ENCODE measurements around the gene CEP164.
A peak's percentile ranks its signal among the peaks of the same experiment; 100 is the strongest.

Gene CEP164

DNA sequence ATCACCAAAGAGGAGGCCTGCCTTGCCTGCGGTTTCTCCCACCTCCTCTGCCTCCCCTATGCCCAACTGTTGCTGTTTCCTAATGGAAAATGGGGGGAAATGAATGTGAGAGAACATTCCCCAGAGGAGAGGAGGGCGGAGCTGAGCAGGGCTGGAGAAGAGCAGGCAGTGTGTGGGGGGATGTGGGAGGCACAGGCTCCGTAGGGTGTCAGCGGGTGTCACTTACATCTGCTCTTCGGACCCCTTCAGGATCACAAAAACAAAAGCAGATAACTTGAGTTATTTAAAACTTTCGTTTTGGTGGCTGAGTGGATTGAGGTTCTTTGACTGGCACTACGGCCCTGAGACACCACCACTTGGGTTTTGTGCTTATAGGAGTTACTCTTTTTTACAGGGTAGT lies 93.8 kb downstream of the CEP164 start:
- DNase-seq (ENCODE audit: low spot score), result no peak

- DNase-seq (ENCODE audit: low spot score), result no peak
These were observed 95.5 kb downstream of the CEP164 start for GRCh38 chr11:117423046-117423575.

DNA sequence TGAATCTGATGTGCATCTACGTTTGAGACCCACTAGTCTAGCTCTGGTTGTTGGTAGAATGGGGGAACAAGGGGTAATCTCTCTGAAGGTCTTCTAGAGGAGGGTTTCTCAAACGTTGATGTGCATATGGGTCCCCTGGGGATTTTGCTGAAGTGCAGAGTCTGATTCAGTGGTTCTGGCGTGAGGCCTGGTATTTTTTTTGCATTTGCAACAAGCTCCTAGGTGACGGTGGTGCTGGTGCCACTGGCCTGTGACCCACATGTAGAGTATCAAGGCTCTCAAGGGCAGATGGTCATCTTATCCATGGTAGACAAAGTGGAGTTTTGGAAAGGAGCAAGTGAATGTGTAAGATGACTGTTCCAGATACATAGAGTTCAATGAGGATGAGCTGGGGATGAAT lies 97.1 kb downstream of the CEP164 start:
- DNase-seq (ENCODE audit: low spot score), result no peak

- DNase-seq (ENCODE audit: low spot score), result no peak
These were observed 98.1 kb downstream of the CEP164 start for GRCh38 chr11:117425679-117426296.

DNA sequence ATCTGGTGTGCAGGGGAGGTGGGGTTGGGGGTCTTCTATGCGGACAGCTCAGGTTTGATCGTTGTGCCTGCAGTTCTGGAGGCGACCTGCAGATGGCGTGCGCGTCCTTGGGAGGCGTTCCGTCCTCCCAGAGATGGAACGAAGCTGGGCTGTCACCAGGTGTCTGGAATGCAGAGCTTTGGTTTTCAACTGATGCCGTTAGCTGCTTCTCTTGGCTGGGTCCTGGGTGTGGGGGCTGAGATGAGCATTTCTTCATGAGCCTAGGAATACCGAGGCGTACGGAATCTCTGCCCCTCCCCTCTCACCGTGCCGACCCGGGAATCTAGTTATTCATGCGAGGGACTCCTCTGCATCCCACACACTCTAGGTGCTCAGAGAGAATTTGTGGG lies 98.6 kb downstream of the CEP164 start:
- peak; percentile 62 for DNase-seq (ENCODE audit: low spot score)

DNA sequence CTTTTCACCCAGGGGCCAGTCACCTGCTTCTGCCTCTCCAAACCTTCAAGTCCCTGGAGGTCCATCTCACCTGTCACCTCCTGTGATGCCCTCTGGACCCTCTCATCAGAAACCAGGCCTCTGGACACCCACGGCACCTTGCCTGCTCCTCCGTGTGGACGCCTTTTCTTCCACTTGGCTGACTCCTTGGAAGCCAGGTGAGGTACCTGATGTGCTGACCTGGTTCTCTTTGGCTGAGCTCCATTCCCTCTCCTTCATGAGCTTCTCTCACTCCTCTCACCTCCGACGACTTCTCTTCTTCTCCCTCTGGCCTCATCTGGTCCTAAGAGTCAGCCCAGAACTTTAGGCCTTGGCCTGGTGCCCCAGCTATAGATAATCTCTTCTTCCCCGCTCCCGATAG lies 99.3 kb downstream of the CEP164 start:
- no peak for DNase-seq (ENCODE audit: low spot score)

DNA sequence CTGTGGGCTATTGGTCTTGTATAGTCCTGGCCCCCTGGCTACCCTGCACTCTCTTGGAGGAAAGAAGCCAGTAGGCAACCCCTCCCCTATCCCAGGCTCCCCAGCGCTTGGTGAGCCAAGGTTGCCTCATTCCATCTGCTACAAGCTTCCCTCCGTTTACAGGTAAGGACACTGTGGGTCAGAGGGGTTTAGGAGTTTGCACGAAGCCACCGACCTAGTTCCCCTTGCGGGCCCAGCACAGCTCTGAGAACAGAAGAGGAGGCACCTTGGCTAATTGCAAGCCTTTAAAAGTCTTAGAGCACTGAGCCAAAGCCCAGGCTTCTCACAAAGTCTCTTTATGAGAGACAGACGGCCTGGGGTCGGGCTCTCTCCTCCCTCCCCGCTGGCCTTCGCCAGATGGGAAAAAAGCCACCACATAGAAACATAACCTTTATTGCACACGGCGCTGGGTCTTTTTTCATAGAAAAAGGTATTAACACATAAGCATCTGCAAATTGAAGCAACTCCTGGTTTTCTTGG lies 99.8 kb downstream of the CEP164 start:
- no peak for DNase-seq (ENCODE audit: low spot score)

GRCh38 chr11:117428186-117428855 lies 100.7 kb downstream of the CEP164 start:
- no peak for DNase-seq (ENCODE audit: low spot score)

GRCh38 chr11:117428856-117429229 lies 101.2 kb downstream of the CEP164 start:
- no peak for DNase-seq (ENCODE audit: low spot score)

DNA sequence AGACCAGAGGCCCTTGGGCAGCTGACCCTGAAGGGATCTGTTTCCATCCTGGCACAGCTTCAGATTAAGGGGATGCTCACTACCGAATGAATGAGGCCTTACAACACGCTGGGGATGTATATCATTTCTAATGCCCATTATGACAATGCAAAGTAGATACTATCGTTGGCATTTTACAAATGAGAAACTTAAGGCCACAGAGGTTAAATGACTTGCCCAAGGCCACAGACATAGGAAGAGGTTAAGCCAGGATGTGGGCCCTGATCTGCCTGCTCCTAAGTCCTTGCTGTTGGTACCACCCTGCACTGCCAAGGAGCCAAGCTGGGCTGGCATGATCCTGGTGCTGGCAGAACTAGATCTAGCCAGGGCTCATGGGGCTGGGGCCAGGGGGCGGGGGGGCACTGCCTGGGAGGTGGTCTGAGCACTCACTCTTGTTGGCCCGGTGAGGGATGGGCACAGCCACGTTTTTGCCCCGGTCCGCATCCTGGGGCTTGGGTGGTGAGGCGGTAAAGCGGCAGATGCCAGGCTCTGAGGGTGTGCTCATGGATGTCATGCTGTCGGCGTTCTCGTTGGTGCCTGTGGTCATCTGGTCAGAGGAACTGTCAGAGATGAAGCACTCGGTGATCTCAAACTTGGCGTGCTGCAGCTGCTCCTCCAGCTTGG lies 102.8 kb downstream of the CEP164 start:
- DNase-seq (ENCODE audit: low spot score), result no peak

GRCh38 chr11:117431436-117431835 lies 103.8 kb downstream of the CEP164 start:
- no peak for DNase-seq (ENCODE audit: low spot score)

- DNase-seq (ENCODE audit: low spot score), result no peak
These were observed 106.1 kb downstream of the CEP164 start for GRCh38 chr11:117433717-117434116.

DNA sequence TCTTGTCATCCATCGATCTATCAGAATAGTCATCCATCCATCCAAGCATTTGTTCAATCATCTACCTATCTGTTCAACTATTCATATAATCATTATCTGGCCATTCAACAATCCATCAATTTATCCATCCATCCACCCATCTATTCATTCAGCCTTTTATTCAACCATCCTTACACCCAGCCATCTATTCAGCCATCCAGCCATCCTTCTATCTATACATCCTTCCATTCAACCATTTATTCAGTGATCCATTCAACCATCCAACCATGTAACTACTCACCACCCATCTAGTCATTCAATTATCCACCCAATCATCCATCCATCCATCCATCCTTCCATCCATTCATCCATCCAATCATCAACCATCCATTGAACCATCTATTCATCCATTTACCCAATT lies 106.8 kb downstream of the CEP164 start:
- DNase-seq (ENCODE audit: low spot score), result no peak

GRCh38 chr11:117435326-117435725 lies 107.7 kb downstream of the CEP164 start:
- no peak for DNase-seq (ENCODE audit: low spot score)

GRCh38 chr11:117437041-117437790 lies 109.6 kb downstream of the CEP164 start:
- DNase-seq (ENCODE audit: low spot score), result no peak

GRCh38 chr11:117437791-117438130 lies 110.1 kb downstream of the CEP164 start:
- DNase-seq (ENCODE audit: low spot score), result no peak

DNA sequence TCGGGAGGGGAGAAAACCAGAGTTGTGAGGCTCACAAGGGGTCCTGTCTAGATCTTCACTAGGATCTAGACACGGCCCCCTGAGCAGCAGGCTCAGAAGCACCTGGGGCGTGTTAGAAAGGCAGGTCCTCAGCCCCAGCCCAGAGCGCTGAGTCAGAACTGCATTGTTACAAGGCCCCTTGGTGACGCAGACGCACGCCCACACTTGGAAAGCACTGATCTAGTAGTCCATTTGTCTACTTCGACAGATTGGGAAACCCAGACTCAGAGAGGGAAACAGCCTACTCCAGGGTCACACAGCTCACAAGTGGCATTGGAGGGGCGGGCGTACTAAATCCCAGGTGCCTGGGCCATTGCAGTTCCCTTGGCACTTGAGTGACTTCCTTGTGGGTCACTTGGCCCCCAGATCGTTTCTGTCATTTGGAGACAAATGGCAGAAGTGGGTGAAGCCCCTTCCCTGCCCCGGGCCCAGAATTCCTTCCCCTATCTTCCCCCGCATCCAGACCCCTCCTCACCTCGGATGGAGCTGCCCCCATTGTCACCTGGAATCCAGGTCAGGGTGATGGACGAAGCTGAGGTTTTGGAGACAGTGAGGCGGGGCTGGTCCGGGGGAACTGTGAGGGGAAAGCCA lies 110.8 kb downstream of the CEP164 start:
- DNase-seq (ENCODE audit: low spot score), result no peak

DNA sequence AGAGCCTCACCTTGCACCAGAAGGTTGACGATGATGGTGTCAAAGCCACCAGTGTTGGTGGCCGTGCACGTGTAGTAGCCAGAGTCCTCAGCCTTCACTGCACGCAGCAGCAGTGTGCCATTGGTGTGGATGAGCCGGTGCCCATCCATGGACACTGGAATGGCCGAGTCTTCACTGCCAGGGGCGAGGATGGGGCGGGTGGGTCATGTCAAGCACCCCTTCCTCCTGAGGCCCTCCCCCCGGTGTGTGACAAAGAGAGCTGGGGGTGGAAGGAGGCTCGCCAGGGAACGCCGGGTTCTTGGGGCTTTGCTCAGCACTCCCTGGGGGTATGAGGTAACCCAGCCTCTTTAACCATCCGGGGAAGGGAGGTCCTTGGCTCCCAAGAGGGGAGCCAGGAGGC lies 111.6 kb downstream of the CEP164 start:
- no peak for DNase-seq (ENCODE audit: low spot score)

DNA sequence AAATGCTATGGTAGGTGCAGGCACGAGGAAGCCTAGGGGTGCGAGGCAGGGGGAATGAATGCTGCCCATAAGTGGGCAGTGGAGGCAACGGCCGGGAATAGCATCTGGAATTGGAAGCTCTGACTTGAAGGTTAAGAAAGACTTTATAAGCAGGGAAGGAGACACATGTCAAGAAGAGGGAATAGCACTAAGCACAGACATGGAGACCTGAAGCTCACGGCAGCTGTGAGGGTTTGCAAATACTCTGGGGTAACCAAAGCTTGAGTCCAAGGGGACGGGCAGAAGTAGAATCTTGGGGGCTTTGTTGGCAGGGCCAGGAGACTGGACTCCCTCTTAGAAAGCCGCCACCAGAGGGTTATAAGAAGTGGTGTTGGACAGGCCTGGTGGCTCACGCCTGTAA lies 112.6 kb downstream of the CEP164 start:
- no peak for DNase-seq (ENCODE audit: low spot score)

DNA sequence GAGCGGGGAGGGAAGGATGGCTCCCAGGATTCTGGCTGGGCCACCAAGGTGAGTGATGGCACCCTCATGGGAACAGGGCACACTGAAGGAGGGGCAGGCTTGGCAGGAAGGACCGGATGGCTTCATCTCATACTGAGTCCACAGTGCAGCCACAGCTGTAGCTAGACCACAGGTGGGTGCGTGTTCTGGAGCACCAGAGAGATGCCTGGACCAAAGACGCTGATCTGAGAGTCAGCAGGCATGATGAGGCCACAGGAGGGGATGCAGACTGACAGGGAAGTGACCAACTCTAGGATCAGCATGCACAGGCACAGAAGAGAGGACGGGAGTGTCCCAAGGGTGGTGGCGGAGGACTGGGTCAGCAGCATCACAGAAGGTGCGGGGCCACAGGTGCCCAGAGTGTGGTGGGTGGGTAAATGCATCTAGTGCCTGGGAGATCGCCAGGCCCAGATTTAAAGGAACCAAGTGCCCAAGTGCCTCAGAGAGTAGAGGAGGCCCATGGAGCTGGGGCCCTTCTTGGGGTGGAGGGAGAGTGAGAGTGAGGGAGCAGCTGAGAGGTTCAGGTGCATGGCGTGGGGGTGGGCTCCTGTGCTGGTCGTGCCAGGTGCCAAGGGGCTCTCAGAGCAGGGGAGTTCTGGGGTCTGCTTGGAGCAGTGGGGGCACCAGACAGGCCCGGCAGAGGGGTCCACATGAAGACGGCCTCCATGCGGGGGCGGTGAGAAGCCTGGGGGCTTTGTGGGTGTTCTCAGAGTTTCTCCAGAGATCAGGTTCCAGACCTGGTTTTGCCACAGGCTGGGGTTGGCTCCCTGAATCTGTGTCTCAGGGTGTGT lies 113.7 kb downstream of the CEP164 start:
- DNase-seq (ENCODE audit: low spot score), result no peak

Data from CD4-positive, alpha-beta T cell treated with Interleukin-15 for 4 hours (primary cell).